Fibroblast of skin of left quadriceps (primary cell): ENCODE results near the gene PPP4R3C.
"Not testable (repeated sequence)": the region's sequence is repeated elsewhere in the genome, so short reads cannot be mapped to it uniquely, and the experiment has no call there.

Experiments used
- DNase-seq, 2 experiments: peaks; one replicate each; pipeline ENCODE4 v3.0.0-alpha.2; 2013; ENCODE audit warnings: low read depth in 2 of 2

PPP4R3C gene

GRCh38 chrX:27463187-27463586 is at the start of gene PPP4R3C:
TSS of gene PPP4R3C (minus strand) at chrX:27463341. CDS start at chrX:27463296, 45 bp downstream.
- no peak for DNase-seq

- DNase-seq: no peak
Measured at GRCh38 chrX:27491397-27491796, 28.3 kb upstream of the PPP4R3C start.

DNA sequence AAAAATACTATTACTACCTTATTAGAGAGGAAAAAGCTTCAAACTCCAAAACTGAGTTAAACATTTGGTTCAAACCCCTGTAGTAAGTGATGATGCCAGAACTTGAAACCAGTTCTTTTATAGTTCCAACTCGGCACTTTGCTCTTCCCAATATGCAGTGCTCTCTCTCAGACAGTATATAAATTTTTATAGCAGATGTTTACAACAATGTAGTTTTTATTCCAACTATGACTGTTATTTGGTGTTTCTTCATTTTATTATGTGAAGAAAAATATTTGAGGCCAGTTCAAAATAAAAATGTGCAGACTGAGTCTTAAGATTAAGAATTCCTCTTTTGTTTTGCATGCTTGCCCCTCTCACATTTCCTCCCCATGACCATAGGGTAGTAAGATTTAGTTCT is 2.9 kb upstream of the PPP4R3C start:
- no peak for DNase-seq

GRCh38 chrX:27465036-27465435 is 1.9 kb upstream of the PPP4R3C start:
- DNase-seq: no peak

DNA sequence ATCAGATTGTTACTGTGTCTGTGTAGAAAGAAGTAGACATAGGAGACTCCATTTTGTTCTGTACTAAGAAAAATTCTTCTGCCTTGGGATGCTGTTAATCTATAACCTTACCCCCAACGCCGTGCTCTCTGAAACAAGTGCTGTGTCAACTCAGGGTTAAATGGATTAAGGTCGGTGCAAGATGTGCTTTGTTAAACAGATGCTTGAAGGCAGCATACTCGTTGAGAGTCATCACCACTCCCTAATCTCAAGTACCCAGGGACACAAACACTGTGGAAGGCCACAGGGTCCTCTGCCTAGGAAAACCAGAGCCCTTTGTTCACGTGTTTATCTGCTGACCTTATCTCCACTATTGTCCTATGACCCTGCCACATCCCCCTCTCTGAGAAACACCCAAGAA is 4.0 kb downstream of the PPP4R3C start:
- not testable (repeated sequence) for DNase-seq

DNA sequence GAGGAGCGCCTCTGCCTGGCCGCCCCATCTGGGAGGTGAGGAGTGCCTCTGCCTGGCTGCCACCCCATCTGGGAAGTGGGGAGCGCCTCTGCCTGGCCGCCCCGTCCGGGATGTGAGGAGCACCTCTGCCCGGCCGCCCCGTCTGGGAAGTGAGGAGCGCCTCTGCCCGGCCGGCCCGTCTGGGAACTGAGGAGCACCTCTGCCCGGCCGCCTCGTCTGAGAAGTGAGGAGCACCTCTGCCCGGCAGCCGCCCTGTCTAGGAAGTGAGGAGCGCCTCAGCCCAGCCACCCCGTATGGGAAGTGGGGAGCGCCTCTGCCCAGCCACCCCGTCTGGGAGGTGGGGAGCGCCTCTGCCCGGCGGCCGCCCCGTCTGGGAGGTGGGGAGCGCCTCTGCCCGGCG is 4.6 kb downstream of the PPP4R3C start:
- DNase-seq: not testable (repeated sequence)

GRCh38 chrX:27451324-27451723 is 11.8 kb downstream of the PPP4R3C start:
- DNase-seq: no peak

DNA sequence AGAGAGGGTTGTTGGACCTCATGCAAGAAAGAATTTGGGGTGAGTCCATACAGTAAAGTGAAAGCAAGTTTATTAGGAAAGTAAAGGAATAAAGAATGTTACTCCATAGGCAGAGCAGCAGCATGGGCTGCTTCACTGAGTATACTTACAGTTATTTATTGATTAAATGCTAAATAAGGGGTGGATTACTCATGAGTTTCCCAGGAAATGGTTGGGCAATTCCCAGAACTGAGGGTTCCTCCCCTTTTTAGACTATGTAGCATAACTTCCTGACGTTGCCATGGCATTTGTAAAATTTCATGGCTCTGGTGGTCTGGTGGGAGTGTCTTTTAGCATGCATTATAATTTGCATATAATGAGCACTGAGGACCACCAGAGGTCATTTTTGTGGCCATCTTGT is 16.7 kb downstream of the PPP4R3C start:
- no peak for DNase-seq

- DNase-seq: no peak
Measured at GRCh38 chrX:27445438-27445837, 17.7 kb downstream of the PPP4R3C start.

GRCh38 chrX:27444093-27444908 is 18.8 kb downstream of the PPP4R3C start:
- DNase-seq: no peak

DNA sequence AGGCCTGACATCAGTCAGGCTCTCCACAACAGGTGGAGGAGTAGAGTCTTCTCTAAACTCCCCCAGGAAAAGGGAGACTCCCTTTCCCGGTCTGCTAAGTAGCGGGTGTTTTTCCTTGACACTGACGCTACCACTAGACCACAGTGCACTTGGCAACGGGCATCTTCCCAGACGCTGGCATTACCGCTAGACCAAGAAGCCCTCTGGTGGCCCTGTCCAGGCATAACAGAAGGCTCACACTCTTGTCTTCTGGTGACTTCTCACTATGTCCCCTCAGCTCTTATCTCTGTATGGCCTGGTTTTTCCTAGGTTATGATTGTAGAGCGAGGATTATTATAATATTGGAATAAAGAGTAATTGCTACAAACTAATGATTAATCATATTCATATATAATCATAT is 20.7 kb downstream of the PPP4R3C start:
- not testable (repeated sequence) for DNase-seq

GRCh38 chrX:27439771-27440170 is 23.4 kb downstream of the PPP4R3C start:
- no peak for DNase-seq

DNA sequence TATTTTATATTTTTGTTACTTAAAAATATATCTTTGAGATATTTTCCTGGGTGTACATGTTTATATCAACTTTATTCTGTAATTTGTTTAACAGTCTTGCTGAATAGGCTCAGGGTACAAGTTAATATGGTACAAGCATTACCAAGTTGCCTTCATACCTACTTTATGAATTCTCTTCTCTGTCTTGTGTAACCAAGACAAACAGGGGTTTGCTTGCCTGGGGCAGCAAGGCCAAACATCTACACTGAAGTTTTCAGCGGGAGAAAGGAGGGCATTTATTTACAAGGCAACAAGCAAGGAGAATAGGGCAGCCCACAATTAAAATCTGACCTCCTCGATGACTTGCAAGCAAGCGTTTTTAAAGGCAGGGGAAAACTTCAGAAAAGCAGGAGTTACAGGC is 24.2 kb downstream of the PPP4R3C start:
- DNase-seq: no peak

DNA sequence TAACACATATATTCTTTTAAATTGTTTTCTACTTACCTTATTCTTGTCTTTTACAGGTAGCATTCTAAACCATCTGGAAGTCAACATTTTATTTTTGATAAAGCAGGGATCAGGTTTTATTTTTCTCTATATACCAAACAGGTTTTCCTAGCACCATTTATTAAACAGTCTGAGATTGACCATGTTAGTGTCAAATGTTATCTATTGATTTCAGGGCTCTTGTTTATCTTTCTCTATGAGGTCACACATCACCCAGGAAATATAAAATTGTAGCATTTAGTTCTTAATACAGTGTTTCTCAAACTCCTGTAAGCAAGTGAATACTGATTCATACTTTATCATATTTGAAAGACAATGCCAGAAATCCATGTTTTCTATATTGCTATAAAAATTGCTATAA is 28.1 kb downstream of the PPP4R3C start:
- no peak for DNase-seq
